Activated CD8-positive, alpha-beta memory T cell treated with anti-CD3 and anti-CD28 coated beads, Interleukin-2, amount 10 ng/mL, durations not matched to agents 7 days and 5 days (primary cell): ENCODE measurements around the gene ASB11. TPM values are rescaled to one million over a fixed set of nuclear protein-coding genes. Genes with fewer than 3 reads are reported as not detected.

Experiments used
- ATAC-seq: fragments of 150-1000 bp; cut with Tn5 transposase; one replicate; pipeline ENCODE4 v1.10.0; 2021; ENCODE audit warnings: moderate library complexity
- CTCF ChIA-PET: fragments of 350-600 bp; sonication (Branson Sonifier 250); formaldehyde crosslinking; loops from one replicate; lab custom pipeline; 2021; ENCODE audit warnings: antibody characterized with exemption; lab: Charles Lee
- DNase-seq: peaks from one replicate; pipeline ENCODE4 v3.0.0-alpha.2; 2020
- H3K27ac Mint-ChIP-seq: one replicate; pipeline ENCODE4 v1.8.0; 2021; ENCODE audit warnings: mild to moderate bottlenecking, mixed read lengths
- H3K27me3 Mint-ChIP-seq: one replicate; pipeline ENCODE4 v1.8.0; 2021; ENCODE audit warnings: mixed read lengths
- H3K36me3 Mint-ChIP-seq: one replicate; pipeline ENCODE4 v1.8.0; 2021; ENCODE audit warnings: mild to moderate bottlenecking, mixed read lengths
- H3K4me1 Mint-ChIP-seq: one replicate; pipeline ENCODE4 v1.8.0; 2021; ENCODE audit warnings: mixed read lengths
- H3K4me3 Mint-ChIP-seq: one replicate; pipeline ENCODE4 v1.8.0; 2021; ENCODE audit warnings: mild to moderate bottlenecking, moderate library complexity, mixed read lengths
- H3K9me3 Mint-ChIP-seq: one replicate; pipeline ENCODE4 v1.8.0; 2022; ENCODE audit warnings: low read depth, mixed read lengths
- total RNA-seq, 2 experiments: library from RNA; stranded (reverse); gene quantifications; one replicate each; pipeline ENCODE4 v1.2.3, GENCODE V29; 2021

ASB11 gene
- not detected for total RNA-seq

GRCh38 chrX:15315509-15315908 lies at the start of gene ASB11:
Gene ASB11 (minus strand): TSS chrX:15315640. CDS start chrX:15315605, 35 bp downstream.
- ATAC-seq (no peak), DNase-seq (no peak)
- Mint-ChIP-seq H3K4me3 (no peak within 1 kb of the TSS), H3K27ac (no peak within 1 kb of the TSS), H3K4me1 (no peaks in the 10 kb centered on the region), H3K36me3 (peaks cover 7% of the 10 kb centered on the region), H3K9me3 (no peaks in the 10 kb centered on the region), H3K27me3 (no peaks in the 10 kb centered on the region)
- CTCF ChIA-PET = no interaction called here

DNA sequence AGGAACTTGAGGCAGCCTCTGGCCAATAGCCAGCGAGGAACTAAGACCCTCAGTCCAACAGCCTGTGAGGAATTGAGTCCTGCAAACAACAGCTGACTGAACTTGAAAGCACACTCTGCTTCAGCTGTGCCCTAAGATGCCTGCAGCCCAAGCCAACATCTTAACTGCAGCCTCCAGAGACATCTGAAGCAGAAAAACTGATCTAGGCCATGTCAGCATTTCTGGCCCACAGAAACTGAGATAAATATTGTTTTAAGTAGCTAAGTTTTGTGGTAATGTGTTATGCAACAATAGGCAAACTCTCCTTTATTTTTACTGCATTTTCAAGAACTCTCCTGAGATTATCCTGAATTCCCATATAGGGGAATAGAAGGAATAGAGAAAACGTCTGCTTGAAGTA lies 44.3 kb upstream of the ASB11 start:
- Mint-ChIP-seq H3K36me3 (no peaks in the 10 kb centered on the region), H3K9me3 (no peaks in the 10 kb centered on the region), H3K4me3 (no peak overlapping the region), H3K4me1 (no peaks in the 10 kb centered on the region), H3K27me3 (peaks cover 11% of the 10 kb centered on the region), H3K27ac (no peak overlapping the region)
- DNase-seq (no peak), ATAC-seq (no peak)
- CTCF ChIA-PET = no interaction called here

- H3K4me3 Mint-ChIP-seq = no peak overlapping the region
- no peak for ATAC-seq
- H3K4me1 Mint-ChIP-seq = no peaks in the 10 kb centered on the region
- no peak overlapping the region for H3K27ac Mint-ChIP-seq
- DNase-seq = no peak
- H3K9me3 Mint-ChIP-seq = no peaks in the 10 kb centered on the region
- CTCF ChIA-PET = interaction anchor here (0.9 kb wide), 1 partner anchor 9 kb away, joined by 5 read pairs; no protein-coding TSS in a partner anchor
- H3K27me3 Mint-ChIP-seq = peaks cover 8% of the 10 kb centered on the region
- no peaks in the 10 kb centered on the region for H3K36me3 Mint-ChIP-seq
Observed at GRCh38 chrX:15358533-15358932, 43.1 kb upstream of the ASB11 start.

DNA sequence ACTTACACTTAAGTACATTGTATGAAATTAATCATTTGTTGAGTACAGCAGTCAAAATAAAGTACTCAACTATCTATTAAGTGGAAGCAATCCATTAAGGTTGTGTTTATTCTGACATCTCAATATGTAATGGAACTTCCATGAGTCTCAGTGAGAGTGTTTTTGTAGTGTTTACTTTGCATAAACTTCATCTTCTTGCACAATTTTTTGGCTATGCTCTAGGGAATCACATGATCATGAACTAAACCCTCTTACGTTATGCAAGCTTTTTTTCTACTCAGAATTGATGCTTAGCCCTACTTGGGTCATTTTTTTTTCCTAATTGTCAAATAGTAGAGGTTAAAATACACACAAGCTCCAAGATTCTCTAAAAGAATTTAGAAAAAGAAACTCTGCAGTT lies 41.0 kb upstream of the ASB11 start:
- CTCF ChIA-PET = no interaction called here
- Mint-ChIP-seq H3K27me3 (peaks cover 8% of the 10 kb centered on the region), H3K4me1 (no peaks in the 10 kb centered on the region), H3K27ac (no peak overlapping the region), H3K4me3 (no peak overlapping the region), H3K36me3 (no peaks in the 10 kb centered on the region), H3K9me3 (no peaks in the 10 kb centered on the region)
- DNase-seq (no peak), ATAC-seq (no peak)

GRCh38 chrX:15350329-15350996 lies 35.0 kb upstream of the ASB11 start:
- H3K4me1 Mint-ChIP-seq = no peaks in the 10 kb centered on the region
- ATAC-seq = no peak
- CTCF ChIA-PET = interaction anchor here (1.1 to 1.6 kb wide), 4 partner anchors 17 to 530 kb away, joined by 3 to 4 read pairs (median 4); partner anchors contain the start of gene PIR
- H3K36me3 Mint-ChIP-seq = no peaks in the 10 kb centered on the region
- H3K27ac Mint-ChIP-seq = no peak overlapping the region
- no peak overlapping the region for H3K4me3 Mint-ChIP-seq
- H3K9me3 Mint-ChIP-seq = no peaks in the 10 kb centered on the region
- DNase-seq = no peak
- peaks cover 5% of the 10 kb centered on the region for H3K27me3 Mint-ChIP-seq

- H3K27me3 Mint-ChIP-seq = peaks cover 6% of the 10 kb centered on the region
- no peaks in the 10 kb centered on the region for H3K9me3 Mint-ChIP-seq
- no peaks in the 10 kb centered on the region for H3K36me3 Mint-ChIP-seq
- CTCF ChIA-PET = interaction anchor here (0.8 to 1.6 kb wide), 6 partner anchors 10 to 180 kb away, joined by 3 to 5 read pairs (median 3); partner anchors contain the start of gene PIR
- H3K27ac Mint-ChIP-seq = no peak overlapping the region
- H3K4me3 Mint-ChIP-seq = no peak overlapping the region
- DNase-seq = peak; percentile 39
- ATAC-seq = no peak
- H3K4me1 Mint-ChIP-seq = no peaks in the 10 kb centered on the region
Observed at GRCh38 chrX:15349046-15349445, 33.6 kb upstream of the ASB11 start.

DNA sequence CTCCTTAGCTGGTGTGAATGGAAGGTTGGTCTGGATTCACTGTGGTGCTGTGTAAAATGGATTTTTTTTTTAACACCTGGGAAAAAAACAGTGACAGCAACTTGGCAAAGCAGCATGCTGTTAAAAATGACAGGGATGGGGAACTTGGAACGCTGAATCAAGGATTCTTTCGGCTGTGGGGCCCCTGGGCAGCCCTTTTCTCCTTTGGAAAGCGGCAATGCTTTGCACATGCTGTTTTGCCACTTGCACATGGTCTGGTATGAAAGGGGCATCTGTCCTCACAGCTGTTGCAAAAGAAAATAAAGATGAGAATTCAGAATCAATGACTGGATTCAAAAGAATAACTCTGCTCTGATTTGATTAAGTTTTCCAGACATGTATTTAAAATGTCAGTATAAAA lies 30.5 kb upstream of the ASB11 start:
- Mint-ChIP-seq H3K36me3 (no peaks in the 10 kb centered on the region), H3K4me3 (no peak overlapping the region), H3K4me1 (no peaks in the 10 kb centered on the region), H3K27me3 (peaks cover 20% of the 10 kb centered on the region), H3K27ac (no peak overlapping the region), H3K9me3 (no peaks in the 10 kb centered on the region)
- CTCF ChIA-PET = interaction anchor here (1.2 kb wide), 1 partner anchor 122 kb away, joined by 3 read pairs; no protein-coding TSS in a partner anchor
- DNase-seq = no peak
- no peak for ATAC-seq

DNA sequence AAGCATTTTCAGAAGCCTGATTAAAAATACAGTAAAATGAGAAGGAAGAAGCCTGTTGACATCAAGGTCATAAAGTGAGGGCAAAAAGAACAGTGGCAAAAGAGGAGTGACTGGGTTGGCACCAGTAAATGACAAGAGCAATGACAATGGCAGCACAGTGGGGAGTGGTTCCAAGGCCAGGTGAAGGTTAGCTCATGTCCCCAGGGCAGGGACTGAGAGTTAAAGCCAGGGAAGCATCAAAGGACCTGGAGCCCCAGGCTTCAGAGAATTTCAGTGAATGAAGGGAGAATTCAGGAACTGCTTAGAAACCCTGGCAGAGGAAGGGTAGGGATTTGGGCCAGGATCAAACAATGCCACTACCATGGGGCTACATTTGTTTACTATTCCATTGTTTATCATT lies 28.7 kb upstream of the ASB11 start:
- Mint-ChIP-seq H3K36me3 (no peaks in the 10 kb centered on the region), H3K9me3 (no peaks in the 10 kb centered on the region), H3K27me3 (peaks cover 23% of the 10 kb centered on the region), H3K4me3 (no peak overlapping the region), H3K4me1 (no peaks in the 10 kb centered on the region), H3K27ac (no peak overlapping the region)
- ATAC-seq (no peak), DNase-seq (no peak)
- CTCF ChIA-PET = no interaction called here

DNA sequence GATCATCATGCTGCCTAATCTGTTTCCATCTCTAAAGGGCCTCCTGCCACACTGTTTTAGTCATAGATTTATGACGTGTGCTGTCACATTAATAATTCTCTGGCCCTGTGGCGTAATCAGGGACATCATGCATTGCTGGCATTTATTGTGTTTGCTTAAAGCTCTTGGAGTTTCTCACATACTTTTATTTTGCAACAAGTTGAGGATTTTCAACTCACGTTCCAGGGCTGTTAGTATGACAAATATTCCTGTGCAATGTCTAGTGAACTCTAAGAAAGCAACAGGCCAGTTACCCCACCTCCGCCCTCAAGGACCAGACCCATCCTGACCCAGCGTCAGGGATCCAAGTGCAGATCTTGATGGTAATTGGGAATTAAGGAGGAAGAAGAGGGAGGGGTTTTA lies 27.6 kb upstream of the ASB11 start:
- DNase-seq (no peak), ATAC-seq (no peak)
- Mint-ChIP-seq H3K4me1 (no peaks in the 10 kb centered on the region), H3K27me3 (peaks cover 22% of the 10 kb centered on the region), H3K27ac (no peak overlapping the region), H3K4me3 (no peak overlapping the region), H3K36me3 (no peaks in the 10 kb centered on the region), H3K9me3 (no peaks in the 10 kb centered on the region)
- CTCF ChIA-PET = no interaction called here

DNA sequence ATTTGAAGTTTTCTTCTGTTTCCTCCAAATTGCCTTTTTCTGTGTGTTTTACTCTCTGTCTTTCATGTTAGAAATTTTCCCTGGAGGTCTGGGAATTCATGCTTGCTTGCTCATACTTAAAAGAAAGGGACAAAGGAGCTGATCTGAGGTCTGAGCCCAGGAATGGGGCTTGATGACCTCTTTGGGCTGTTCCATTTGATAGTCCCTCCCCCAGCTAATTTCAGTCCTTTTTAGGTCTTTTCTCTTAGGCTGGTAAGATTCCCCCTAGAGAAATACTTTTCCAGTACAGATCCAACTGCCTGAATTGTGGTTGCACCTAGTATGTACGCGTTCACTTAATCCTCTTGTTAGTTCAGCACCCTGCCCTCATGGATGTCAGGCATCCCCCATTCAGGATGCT lies 25.4 kb upstream of the ASB11 start:
- H3K4me1 Mint-ChIP-seq = peaks cover 9% of the 10 kb centered on the region
- no peaks in the 10 kb centered on the region for H3K9me3 Mint-ChIP-seq
- no peak overlapping the region for H3K27ac Mint-ChIP-seq
- H3K27me3 Mint-ChIP-seq = peaks cover 27% of the 10 kb centered on the region
- CTCF ChIA-PET = no interaction called here
- H3K36me3 Mint-ChIP-seq = no peaks in the 10 kb centered on the region
- DNase-seq (no peak), ATAC-seq (no peak)
- no peak overlapping the region for H3K4me3 Mint-ChIP-seq

GRCh38 chrX:15336023-15336413 lies 20.6 kb upstream of the ASB11 start:
- peaks cover 10% of the 10 kb centered on the region for H3K27me3 Mint-ChIP-seq
- H3K27ac Mint-ChIP-seq = peak overlapping the region; percentile 81
- peak overlapping the region; percentile 86 for H3K4me3 Mint-ChIP-seq
- ATAC-seq (no peak), DNase-seq (peak; percentile 52)
- CTCF ChIA-PET = interaction anchor here (1.2 kb wide), 1 partner anchor 456 kb away, joined by 3 read pairs; no protein-coding TSS in a partner anchor
- peaks cover 20% of the 10 kb centered on the region for H3K4me1 Mint-ChIP-seq
- H3K36me3 Mint-ChIP-seq = peaks cover 9% of the 10 kb centered on the region
- no peaks in the 10 kb centered on the region for H3K9me3 Mint-ChIP-seq

- peaks cover 6% of the 10 kb centered on the region for H3K27me3 Mint-ChIP-seq
- DNase-seq (peak; percentile 96), ATAC-seq (peak; percentile 97)
- H3K36me3 Mint-ChIP-seq = peaks cover 9% of the 10 kb centered on the region
- H3K4me3 Mint-ChIP-seq = peak within 1 kb of the TSS; percentile 86
- H3K9me3 Mint-ChIP-seq = no peaks in the 10 kb centered on the region
- CTCF ChIA-PET = interaction anchor here (1.2 to 1.8 kb wide), 2 partner anchors 35 to 456 kb away, joined by 3 to 4 read pairs; no protein-coding TSS in a partner anchor
- peaks cover 20% of the 10 kb centered on the region for H3K4me1 Mint-ChIP-seq
- peak within 1 kb of the TSS; percentile 97 for H3K27ac Mint-ChIP-seq
Observed at GRCh38 chrX:15335135-15336022, 19.9 kb upstream of the ASB11 start, which contains the start of gene PIGA. Gene PIGA (minus strand): TSS chrX:15335523. CDS start chrX:15331930, 3,593 bp downstream.

- Mint-ChIP-seq H3K4me1 (peaks cover 20% of the 10 kb centered on the region), H3K27ac (peak overlapping the region; percentile 97), H3K9me3 (no peaks in the 10 kb centered on the region), H3K36me3 (peaks cover 9% of the 10 kb centered on the region), H3K27me3 (peaks cover 6% of the 10 kb centered on the region), H3K4me3 (peak overlapping the region; percentile 86)
- DNase-seq (peak; percentile 46), ATAC-seq (no peak)
- CTCF ChIA-PET = interaction anchor here (0.7 to 1.8 kb wide), 2 partner anchors 34 to 1271 kb away, joined by 3 to 4 read pairs; no protein-coding TSS in a partner anchor
Observed at GRCh38 chrX:15334561-15334960, 19.1 kb upstream of the ASB11 start.
